ENCODE measurements around the gene FAHD2A.

DNA sequence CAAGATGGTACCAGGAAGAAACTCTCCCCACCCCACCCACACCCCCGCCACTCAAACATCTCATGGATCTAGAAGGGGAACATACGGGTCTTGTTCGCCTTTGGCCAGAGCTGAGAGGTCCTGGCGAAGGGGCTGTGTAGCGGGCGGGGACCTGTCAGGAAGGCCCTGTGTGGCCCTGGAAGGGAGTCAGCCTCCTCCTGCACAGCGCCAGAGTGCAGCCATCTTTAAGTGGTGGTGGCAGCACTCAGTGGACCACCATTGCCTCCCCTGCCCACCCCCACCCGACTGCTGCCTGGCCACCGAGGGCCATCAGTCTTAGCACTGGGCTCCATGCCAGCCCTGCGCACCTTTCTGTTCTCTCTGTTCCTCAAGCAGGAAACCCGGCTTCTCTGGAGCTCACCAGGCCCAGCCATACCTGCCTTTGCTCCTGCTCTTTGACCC is 11.6 kb upstream of the FAHD2A start:
- TF ChIP-seq EZH2phosphoT487 (IDR thresholded peaks at IDR 0.05; ENCODE audit: borderline replicate concordance): no peak
- TF ChIP-seq, protein P1, sequence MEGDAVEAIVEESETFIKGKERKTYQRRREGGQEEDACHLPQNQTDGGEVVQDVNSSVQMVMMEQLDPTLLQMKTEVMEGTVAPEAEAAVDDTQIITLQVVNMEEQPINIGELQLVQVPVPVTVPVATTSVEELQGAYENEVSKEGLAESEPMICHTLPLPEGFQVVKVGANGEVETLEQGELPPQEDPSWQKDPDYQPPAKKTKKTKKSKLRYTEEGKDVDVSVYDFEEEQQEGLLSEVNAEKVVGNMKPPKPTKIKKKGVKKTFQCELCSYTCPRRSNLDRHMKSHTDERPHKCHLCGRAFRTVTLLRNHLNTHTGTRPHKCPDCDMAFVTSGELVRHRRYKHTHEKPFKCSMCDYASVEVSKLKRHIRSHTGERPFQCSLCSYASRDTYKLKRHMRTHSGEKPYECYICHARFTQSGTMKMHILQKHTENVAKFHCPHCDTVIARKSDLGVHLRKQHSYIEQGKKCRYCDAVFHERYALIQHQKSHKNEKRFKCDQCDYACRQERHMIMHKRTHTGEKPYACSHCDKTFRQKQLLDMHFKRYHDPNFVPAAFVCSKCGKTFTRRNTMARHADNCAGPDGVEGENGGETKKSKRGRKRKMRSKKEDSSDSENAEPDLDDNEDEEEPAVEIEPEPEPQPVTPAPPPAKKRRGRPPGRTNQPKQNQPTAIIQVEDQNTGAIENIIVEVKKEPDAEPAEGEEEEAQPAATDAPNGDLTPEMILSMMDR (conservative IDR thresholded peaks at IDR 0.05; ENCODE audit: low read length): no peak

Data from Loucy (cell line).